Medulla oblongata (tissue), 1 donor: Measurements from ENCODE around the gene EYA4.

Source experiments
- DNase-seq: peaks from one replicate; pipeline ENCODE4 v3.0.0-alpha.2; 2015; ENCODE audit errors: extremely low spot score

The EYA4 gene, protein sequence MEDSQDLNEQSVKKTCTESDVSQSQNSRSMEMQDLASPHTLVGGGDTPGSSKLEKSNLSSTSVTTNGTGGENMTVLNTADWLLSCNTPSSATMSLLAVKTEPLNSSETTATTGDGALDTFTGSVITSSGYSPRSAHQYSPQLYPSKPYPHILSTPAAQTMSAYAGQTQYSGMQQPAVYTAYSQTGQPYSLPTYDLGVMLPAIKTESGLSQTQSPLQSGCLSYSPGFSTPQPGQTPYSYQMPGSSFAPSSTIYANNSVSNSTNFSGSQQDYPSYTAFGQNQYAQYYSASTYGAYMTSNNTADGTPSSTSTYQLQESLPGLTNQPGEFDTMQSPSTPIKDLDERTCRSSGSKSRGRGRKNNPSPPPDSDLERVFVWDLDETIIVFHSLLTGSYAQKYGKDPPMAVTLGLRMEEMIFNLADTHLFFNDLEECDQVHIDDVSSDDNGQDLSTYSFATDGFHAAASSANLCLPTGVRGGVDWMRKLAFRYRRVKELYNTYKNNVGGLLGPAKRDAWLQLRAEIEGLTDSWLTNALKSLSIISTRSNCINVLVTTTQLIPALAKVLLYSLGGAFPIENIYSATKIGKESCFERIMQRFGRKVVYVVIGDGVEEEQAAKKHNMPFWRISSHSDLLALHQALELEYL

DNA sequence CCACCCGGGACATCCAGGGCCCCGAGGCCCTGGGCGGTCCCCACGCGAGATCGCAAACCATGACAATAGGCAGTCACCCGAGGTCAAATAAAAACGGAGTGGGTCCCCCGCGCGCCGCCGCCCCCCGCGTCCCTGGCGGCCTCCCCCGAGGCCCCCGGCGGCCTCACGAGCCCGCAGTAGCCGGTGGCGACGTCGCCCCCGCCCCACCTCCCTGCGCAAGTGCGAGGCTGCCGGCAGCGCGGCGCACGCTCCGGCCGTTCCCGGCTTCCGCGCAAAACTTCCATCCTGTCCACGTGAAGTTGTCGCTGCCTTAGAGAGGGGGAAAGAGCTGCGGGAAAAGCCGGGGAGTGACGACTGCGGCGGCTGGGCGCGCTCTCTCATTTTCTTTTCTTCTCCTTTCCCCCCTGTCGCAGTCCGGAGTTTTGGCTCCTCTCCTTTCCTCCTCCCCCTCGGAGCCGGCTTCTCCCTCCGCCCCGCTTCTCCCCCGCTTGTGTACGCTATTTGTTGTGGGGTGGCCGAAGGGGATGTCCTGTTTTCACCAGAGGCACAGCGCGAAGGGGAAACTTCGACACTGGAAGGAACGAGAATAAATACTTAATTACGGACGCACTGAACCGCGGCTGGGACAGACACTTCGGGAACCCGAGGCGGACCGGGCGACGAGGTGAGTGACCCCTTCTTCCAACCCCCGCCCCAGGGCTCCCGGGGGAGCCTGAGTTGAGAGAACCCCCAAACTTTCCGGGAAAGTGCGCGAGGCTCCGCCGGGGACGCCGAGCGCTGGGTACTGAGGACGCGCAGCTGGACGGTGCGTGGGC, at the start of gene EYA4:
TSS of gene EYA4 (plus strand) at position 272 of the 815 bp plus-strand sequence. CDS start 33,424 bp downstream, outside the sequence.
- DNase-seq = peak; percentile 47

DNA sequence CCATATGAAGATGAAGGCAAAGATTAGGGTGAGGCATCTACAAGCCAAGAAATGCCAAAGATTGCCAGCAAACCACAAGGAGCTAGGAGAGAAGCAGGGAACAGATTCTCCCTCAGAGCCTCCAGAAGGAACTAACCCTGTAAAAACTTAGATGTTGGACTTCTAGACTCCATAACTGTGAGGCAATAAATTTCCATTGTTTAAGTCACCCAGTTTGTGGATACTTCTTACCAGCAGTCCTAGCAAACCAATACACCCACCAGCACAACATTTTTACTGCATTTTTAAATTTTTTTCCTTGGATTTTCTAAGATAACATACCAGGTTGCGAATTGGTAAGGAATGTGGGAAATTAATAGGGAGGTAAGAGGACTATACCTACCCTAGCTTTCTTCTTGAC, 47.8 kb upstream of the EYA4 start:
- DNase-seq = no peak

DNA sequence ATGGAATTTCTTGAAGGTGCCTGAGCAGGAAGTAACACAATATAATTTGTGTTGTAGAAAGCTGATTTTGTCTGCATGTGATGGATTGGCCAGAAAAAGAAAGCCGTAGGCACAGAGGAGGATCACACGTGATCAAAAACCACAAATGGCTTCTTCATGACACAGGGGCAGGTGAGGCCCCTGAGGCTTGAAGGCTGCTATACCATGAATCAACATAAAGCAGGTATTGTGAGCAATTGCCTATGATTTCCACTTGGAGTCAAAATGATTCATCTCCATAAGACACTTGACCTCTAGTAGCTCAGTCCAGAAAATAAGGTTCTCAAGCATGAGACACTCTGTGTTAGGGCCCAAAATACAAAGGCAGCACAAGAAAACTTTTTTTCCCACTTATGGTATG, 42.4 kb upstream of the EYA4 start:
- DNase-seq = no peak

DNA sequence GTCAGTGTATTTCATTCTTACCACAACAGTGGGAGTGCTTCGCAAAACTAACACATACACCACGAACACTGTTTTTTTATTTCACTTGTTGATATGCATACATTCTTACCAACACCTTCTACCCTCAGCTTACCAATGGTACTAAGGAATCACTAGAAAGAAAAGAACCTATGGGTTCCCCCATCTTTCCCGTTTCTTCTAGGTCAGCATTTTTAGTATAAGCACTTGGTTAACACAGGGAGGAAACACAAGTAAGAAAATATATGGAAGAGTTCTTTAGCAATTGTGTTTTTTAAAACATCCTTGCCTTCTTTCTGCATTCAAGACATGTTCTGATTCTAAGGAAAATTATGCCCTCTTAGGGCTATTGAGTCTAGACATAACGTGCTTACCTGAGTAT, 39.9 kb upstream of the EYA4 start:
- no peak for DNase-seq

DNA sequence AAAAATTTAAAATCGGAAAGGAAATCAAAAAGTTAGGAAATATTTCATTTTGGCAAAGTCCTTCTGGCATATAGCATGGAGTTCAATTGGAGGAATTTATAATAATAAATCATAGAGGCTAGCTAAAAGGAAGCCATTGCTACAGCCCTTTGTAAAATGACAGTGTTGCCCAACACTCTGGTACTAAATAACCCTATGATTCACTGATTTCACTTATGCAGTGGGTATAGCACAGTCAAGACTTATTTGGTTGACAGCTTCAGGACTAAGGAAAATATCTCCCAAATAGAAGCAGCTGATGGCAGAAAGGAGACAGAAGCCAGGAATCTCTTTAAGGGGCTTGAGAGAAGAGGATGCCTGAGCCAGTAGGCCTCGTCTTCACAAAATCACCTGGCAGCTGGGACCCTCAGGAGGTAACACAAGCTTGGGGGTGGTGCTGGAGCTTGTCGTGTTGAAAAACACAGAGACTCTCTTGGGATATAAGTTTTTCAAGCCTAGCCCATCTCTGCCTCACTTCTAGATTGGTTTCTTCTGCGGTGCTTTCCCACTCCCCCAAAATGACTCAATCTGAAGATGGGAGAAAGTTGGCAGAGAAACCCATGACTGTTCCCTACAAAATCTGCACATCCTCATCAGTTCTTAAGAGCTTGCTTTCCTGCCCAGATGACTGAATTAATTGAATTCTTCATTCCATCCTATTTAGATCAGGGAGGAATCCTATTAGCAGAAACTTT, 38.4 kb upstream of the EYA4 start:
- DNase-seq = no peak

DNA sequence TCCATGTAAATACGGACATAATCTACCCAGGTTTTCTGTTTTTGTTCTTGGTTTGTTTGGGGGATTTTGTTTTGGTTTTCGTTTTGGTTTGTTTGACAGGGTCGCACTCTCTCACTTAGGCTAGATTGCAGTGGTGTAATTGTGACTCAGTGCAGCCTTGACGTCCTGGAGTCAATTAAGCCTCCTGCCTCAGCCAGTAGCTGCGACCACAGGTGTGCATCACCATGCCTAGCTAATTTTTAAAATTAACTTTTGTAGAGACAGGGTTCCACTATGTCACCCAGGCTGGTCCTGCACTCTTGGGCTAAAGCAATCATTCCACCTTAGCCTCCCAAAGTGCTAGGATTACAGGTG, 37.8 kb upstream of the EYA4 start:
- DNase-seq = no peak

DNA sequence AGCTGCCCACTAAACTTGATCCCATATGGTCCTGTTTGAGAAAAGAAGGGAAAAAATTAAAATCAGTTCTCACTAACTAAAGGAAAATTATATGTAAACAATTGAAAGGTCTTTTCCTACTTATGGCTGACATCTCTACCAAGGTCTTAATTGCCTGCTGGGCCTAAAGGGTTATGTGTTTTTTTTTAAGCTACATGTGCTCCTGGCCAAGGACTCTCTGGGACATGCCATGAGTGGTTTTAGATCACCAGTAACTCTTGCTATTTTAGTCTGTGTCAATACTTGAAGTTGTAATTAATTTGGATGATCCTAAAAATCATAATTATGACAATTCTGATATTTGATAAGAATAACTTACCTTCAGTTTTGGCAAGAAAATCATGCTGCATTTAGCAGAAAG, 35.9 kb upstream of the EYA4 start:
- no peak for DNase-seq

DNA sequence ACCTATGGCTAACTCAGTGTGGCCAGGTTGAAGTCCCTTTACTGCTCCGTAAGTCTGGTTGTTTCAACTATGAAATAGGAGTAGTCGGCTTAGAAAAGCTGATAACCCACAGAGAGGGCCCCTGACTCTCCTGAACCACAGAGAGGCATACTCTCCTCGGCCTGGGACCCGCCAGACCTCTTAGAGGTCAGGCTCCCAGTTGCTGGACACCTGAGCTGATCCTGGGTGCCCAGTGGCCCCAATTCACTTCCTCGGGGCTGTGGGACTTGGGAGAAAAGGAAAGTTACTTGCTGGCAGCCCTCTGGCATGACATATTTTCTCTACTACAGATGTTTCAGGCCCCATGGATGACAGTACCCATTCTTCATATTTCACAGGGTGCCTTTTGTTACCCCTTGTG, 34.2 kb upstream of the EYA4 start:
- DNase-seq = no peak

DNA sequence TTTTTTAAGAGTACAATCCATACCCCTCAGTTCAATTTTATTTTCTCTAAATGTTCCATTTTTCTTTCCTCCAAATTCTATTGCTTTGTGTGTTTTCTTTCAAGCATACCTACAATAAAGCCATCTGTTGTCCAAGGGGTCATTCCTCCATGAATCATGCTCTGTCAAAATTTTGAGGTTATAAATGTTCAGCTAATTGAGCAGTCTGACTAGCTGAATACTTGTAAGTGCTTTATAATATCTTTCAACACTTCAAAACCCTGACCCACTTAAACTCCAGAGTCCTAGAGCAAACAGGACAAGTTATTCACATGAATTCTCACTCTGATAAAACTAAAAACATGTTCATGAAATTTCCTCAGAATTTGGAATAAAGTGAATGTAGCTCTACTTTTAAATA, 33.4 kb upstream of the EYA4 start:
- no peak for DNase-seq

DNA sequence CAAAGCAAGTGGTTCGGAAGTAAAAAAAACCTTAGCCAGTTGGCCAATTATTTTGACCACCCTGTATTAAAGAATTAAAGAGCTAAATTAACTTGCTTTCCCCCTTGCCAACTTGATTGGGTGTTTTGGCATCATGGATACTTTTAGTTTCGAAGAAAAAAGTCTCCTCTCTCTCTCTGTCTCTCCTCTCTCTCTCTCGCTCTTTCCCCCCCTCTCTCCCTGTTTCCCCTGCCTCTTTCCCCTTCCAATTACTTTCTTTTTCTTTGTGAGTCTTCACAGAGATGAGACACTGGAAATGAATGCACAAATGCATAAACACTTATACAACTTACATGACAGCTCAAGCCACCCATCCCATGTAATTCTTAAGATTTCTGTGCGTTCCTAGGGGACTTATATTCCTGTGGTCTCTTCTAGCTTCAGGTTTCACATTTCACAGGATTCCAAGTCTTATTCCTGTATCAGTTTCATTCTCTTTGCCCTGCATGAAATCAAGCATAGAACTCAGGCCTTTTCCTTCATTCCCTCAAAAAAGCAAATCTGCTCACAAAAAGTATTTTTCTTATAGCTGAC, 32.9 kb upstream of the EYA4 start:
- DNase-seq = no peak

DNA sequence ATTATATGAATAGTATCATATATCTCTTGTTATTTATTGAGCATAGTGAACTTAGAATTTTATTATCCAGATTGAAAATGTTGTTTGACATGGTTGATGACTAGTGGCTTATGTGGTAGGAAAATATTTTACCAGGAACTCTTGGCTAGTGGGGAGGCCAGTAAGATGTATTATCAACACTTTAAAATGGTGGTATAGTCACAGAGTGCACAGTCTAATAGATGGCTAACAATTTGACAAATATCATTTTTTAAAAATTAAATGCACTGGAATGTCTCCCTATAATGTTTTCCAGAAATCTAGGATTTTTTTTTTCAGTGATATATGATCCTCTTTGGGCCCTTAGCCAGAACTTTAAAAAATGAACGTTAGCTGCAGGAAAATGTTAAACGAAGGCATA, 26.9 kb upstream of the EYA4 start:
- DNase-seq = no peak

DNA sequence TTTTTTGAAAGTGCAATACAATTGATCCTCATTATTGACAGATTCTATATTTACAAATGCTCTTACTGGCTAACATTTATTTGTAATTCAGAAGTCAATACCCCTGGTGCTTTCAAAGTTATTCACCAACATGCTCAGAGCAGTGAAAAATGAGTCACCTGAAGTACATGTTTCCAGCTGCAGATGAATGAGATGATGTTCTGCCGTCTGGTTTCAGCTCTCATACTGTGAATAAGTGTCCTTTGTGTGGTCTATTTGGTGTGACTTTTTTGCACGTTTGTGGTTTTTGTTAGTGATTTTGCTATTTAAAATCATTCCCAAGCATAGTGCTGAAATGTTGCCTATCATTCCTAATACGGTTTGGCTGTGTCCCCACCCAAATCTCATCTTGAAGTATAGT, 22.3 kb upstream of the EYA4 start:
- no peak for DNase-seq

DNA sequence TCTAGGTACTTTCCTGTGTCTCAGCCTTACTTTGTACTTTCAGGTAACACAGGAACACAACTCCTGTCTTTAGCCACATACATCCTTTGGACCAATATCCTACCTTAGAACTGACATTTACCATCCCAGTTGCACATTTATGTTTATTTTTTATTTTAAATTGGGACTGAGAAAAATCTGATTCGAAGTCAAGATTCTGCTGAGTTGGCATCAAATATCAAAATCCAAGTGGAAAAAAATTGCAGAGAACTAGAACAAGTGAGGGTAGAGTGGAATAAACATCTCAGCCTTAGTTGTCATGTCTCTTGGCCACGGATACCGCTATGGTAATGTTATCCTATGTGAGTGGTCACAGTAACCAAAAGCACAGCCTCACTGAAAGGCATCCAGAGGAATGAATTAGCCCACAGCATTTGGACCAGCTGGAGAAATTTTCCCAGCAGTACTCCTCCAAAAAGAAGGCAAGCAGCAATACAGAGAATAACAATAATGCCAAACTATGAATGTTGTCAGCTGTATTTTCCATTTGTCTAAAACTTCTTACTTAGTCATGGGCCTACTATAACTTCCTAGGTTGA, 17.6 kb upstream of the EYA4 start:
- no peak for DNase-seq

DNA sequence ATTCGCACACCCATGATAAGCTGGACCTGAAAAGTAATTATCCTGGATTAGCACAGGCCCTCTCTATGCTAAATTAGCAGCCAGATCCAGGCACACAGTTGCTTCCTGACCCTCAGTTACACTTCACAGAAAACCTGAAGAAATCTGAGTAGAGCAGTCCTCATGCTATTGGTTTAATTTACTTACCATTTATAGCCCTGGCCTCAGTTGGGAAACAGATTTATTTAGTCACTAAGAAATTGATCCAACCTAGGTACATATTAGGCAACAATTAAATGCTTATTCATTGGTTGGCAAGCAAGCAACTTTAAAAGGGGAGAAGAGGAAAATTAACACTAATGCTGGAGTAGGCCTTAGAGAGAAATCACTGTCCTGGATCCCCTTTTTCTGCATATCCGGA, 15.6 kb upstream of the EYA4 start:
- DNase-seq = no peak

DNA sequence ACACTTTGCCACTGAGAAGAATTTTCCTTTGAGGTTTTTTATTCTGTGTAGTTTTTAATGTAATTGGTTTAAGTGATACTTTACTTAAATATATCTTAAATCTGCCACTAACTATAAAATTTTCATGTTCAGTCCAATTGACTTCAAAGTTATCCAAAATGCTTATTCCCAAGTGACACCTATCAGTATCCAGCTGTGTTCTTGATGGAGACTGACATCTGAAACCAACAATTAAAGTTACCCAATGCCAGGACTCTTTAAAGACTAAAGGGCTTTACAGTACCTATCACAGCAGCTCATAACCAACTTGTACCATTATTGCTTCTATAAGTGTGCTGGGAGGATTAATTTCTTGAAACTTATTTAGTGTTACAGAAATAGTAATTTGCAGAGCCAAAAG, 13.8 kb upstream of the EYA4 start:
- DNase-seq = no peak

DNA sequence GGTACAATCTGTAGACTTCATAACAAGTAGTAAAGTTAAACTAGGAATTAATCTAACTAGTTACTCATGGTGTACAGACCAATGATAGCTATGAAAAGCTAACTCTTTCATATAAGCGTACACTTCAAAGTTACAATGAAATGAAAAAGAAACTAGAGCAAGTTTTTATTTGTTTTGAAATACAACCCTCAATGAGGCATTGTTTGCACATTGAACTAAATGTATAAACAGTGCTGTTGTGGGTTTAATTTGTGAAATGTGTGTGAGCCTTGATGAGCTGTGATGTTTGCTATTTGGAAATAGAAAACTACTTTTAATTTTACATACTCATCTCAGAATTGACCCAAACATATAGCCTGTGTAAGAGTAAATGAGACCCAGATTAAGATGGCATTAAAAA, 11.1 kb upstream of the EYA4 start:
- no peak for DNase-seq

DNA sequence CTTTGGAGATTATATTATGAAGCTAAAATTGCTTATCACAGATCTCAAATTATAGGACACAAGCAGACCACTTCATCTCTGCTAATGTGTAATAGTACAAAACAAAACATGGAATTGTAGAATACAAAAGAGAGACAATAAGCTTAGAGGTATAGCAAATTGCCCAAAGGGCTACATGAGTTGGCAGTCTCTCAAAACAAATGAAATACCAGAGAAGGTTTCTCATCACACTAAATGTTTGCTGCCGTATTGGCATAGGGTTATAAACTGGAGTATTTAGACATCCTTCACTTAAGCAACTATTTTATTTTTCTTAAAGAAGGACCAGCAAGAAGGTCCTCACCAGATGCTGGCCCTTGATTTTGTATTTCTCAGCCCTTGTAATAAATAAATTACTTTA, 5.9 kb upstream of the EYA4 start:
- DNase-seq = no peak

DNA sequence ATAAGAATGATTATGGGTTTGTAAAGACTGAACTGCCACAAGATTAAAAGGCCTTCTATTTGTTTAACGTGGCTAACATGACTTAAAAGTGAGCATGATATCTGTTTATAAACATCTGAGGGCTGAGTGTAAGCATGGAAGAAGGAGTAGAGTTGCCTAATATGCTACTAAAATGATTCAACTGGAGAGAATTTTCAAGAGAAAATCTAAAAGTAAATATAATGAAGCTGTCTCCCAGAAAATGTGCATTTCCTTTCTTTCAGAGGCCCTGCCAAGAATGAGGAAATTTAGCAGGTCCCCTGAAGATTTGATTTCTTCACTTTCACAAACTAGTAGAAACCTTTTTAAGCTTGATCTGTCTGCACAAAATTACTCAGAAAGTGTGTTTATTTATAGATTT, 4.2 kb upstream of the EYA4 start:
- no peak for DNase-seq

DNA sequence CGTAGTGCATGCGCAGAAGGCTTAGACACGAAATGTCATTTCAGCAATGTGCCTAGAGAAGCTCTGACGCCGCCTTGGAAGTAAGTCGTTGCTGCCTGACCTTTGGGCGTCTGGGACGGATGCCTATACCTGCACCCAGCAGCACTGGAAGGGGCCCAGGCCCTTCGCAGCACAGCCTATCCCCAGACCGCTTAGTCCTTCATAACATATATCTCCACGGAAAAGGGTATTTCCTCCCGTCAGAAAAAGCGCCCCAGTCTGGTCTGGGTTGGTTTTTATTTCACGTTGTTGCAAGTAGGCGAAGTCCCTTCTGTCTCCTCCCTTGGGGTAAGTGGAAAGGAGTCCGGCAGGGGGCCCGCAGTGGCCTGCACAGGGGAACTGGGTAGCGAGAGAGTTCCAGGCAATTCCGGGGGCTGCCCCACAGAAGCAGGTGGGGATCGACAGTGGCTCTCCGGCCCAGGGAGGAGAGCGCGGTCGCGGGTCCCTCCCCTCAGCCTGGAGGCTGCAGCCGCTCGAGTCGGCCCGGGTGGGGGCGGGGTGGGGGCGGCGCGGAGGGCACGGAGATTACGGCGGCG, 559 bp upstream of the EYA4 start:
- no peak for DNase-seq

DNA sequence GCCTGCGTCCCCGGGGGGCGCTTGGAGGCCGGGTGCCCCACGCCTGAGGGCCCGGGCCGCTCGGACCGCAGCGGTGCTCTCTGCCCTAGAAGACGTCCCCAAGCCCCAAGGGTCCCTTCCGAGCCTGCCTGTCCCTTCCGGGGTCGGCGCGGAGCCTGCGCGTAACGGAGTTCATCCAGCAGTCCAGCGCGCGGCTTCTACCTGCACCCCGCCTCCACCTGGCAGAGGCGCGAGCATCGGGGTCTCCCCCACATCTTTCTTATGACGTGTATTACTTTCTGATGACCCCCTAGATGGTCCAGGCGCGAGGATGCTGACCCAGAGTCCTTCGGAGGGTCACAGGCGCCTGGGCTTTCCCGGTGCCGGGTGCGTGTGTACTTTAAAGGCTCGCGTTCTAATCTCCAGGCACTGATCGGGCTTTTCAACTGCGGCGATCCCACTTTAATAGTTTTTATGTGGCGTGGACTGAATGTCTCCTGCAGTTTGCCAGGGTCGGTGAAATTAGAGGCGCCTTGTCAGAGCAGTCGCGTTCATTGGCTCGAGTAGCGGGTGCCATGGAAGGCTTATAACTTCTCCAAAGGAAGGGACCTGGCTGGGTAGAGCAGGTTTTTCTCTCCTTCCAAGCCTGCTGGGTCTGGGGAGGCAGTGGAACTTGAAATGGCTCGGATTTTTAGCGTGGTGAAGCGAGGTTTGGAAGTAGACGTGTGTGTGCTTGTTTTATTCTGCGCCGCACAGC, 912 bp downstream of the EYA4 start:
- no peak for DNase-seq
